Left lung (tissue), 10 donors: ENCODE data around the gene POMGNT2. TPM values are rescaled to one million over a fixed set of nuclear protein-coding genes. Genes with fewer than 3 reads are reported as not detected.

Experiments used
- ATAC-seq: fragments of 200-7000 bp; cut with Tn5 transposase; one replicate; pipeline ENCODE4 v1.9.1; 2020; ENCODE audit warnings: moderate library complexity
- DNase-seq, 4 donors: peaks; one replicate each; pipeline ENCODE4 v3.0.0-alpha.2; 2013 to 2020
- H3K27ac ChIP-seq, 2 donors: fragments of 200-600 bp; sonication (generic) in 1 of 2; one replicate each; pipeline versions ENCODE4 v1.5.0 to v1.8.0; 2020 to 2021
- H3K27me3 ChIP-seq, 2 donors: fragments of 200-600 bp; sonication (generic) in 1 of 2; one replicate each; pipeline versions ENCODE4 v1.5.0 to v1.8.0; 2020 to 2021
- H3K36me3 ChIP-seq, 2 donors: fragments of 200-600 bp; sonication (generic) in 1 of 2; one replicate each; pipeline versions ENCODE4 v1.5.0 to v1.8.0; 2020 to 2021
- H3K4me1 ChIP-seq, 2 donors: fragments of 200-600 bp; one replicate each; pipeline ENCODE4 v1.8.0; 2021
- H3K4me3 ChIP-seq, 2 donors: fragments of 200-600 bp; sonication (generic) in 1 of 2; one replicate each; pipeline versions ENCODE4 v1.5.0 to v1.8.0; 2020 to 2021; ENCODE audit warnings: mild to moderate bottlenecking in 1 of 2
- H3K9me3 ChIP-seq, 2 donors: fragments of 200-600 bp; sonication (generic) in 1 of 2; one replicate each; pipeline versions ENCODE4 v1.5.0 to v1.8.0; 2020 to 2021
- CTCF ChIP-seq, 2 donors: fragments of 200-600 bp; sonication (generic) in 1 of 2; IDR thresholded peaks; one replicate each; pipeline versions ENCODE4 v1.5.0 to v1.8.0; 2021; ENCODE audit warnings: antibody characterized with exemption in 2 of 2
- intact Hi-C, 2 donors: fragments of 100-400 bp; cut with DNase I; formaldehyde crosslinking; loops; one replicate each; pipeline versions ENCODE4 v1.11.2 to v1.14.2; 2022
- polyA plus RNA-seq, 6 donors: library from polyadenylated mRNA; unstranded; fragments of 120-200 nt; gene quantifications; one replicate each; pipeline ENCODE4 v1.2.1, GENCODE V29; 2013; ENCODE audit not compliant: insufficient read length in 6 of 6
- total RNA-seq, 2 donors: library from RNA; stranded (reverse); fragmentation: NEBNext Ultra II Directional; extraction: Animal tissue kit (Norgen Biotek cat#: 25700); gene quantifications; one replicate each; pipeline ENCODE4 v1.2.1, GENCODE V29; 2021
- donor health status: DM: no; HTN: yes; CAD: no.
- donor health status: DM: no; HTN: no; CAD: no.

POMGNT2 gene
- total and polyA plus RNA-seq, 8 donors, result 14.6 to 18.6 (median 16.1) TPM

- DNase-seq (no peak), ATAC-seq (no peak)
- no peak overlapping the region for H3K27ac ChIP-seq
- no peak overlapping the region for H3K4me3 ChIP-seq
- no peaks in the 10 kb centered on the region for H3K36me3 ChIP-seq
- H3K4me1 ChIP-seq, result no peaks in the 10 kb centered on the region
- TF ChIP-seq CTCF (IDR thresholded peaks at IDR 0.05), result no peak
- H3K9me3 ChIP-seq, result no peaks in the 10 kb centered on the region
- H3K27me3 ChIP-seq, result no peaks in the 10 kb centered on the region
- intact Hi-C loops, result no loop called here
These were observed 69.1 kb downstream of the POMGNT2 start for GRCh38 chr3:43036621-43037423.

GRCh38 chr3:43035801-43036365 is 70.0 kb downstream of the POMGNT2 start:
- no peaks in the 10 kb centered on the region for H3K36me3 ChIP-seq
- no peak overlapping the region for H3K27ac ChIP-seq
- TF ChIP-seq CTCF (IDR thresholded peaks at IDR 0.05), result no peak
- H3K4me1 ChIP-seq, result no peaks in the 10 kb centered on the region
- H3K4me3 ChIP-seq, result no peak overlapping the region
- H3K9me3 ChIP-seq, result no peaks in the 10 kb centered on the region
- ATAC-seq, result no peak
- H3K27me3 ChIP-seq, result no peaks in the 10 kb centered on the region
- DNase-seq, result no peak
- intact Hi-C loops, result no loop called here

DNA sequence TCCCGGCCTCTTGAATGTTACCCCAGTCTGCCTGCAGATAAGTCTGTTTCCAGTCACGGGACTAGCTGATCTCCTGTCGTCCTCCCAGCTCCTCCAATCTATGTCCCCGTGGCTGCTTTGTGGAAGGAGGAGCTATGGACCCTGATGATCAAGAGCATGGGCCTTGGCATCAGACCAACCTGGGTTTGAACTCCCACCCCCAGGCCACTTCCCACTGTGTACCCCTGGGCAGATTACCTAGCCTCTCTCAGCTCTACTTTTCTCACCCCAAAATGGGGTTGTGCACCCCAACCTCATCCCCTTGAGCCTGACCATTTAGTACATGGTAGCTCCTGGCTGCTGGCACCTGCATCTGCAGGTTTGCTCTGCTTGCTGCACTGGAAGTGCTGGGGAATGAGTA is 71.0 kb downstream of the POMGNT2 start:
- H3K36me3 ChIP-seq, result no peaks in the 10 kb centered on the region
- H3K9me3 ChIP-seq, result no peaks in the 10 kb centered on the region
- intact Hi-C loops, result no loop called here
- no peak overlapping the region for H3K27ac ChIP-seq
- DNase-seq, result no peak
- H3K4me1 ChIP-seq, result no peaks in the 10 kb centered on the region
- H3K4me3 ChIP-seq, result no peak overlapping the region
- TF ChIP-seq CTCF (IDR thresholded peaks at IDR 0.05), result no peak
- no peaks in the 10 kb centered on the region for H3K27me3 ChIP-seq
- ATAC-seq, result no peak

GRCh38 chr3:43034200-43034599 is 71.7 kb downstream of the POMGNT2 start:
- intact Hi-C loops, result no loop called here
- H3K4me1 ChIP-seq, result no peaks in the 10 kb centered on the region
- DNase-seq (no peak), ATAC-seq (no peak)
- no peak overlapping the region for H3K27ac ChIP-seq
- H3K36me3 ChIP-seq, result no peaks in the 10 kb centered on the region
- no peaks in the 10 kb centered on the region for H3K27me3 ChIP-seq
- no peaks in the 10 kb centered on the region for H3K9me3 ChIP-seq
- no peak overlapping the region for H3K4me3 ChIP-seq
- TF ChIP-seq CTCF (IDR thresholded peaks at IDR 0.05), result no peak
